GM18951 (cell line): ENCODE measurements around the gene PLEKHO1.
A peak's percentile ranks its signal among the peaks of the same experiment; 100 is the strongest.

Experiments used
- POLR2A ChIP-seq: IDR thresholded peaks from 4 replicates; pipeline ENCODE4 v1.6.1; 2011; ENCODE audit warnings: mild to moderate bottlenecking; ENCODE audit not compliant: insufficient read length, insufficient read depth; ENCODE audit errors: extremely low read depth
- in situ Hi-C: fragments of 300-500 bp; cut with MboI; formaldehyde crosslinking; loops from one replicate; pipeline ENCODE4 v1.12.0; 2022; ENCODE audit warnings: low sequenced_read_pairs, mixed read lengths, inconsistent platforms; ENCODE audit not compliant: unreplicated experiment

The PLEKHO1 gene

DNA sequence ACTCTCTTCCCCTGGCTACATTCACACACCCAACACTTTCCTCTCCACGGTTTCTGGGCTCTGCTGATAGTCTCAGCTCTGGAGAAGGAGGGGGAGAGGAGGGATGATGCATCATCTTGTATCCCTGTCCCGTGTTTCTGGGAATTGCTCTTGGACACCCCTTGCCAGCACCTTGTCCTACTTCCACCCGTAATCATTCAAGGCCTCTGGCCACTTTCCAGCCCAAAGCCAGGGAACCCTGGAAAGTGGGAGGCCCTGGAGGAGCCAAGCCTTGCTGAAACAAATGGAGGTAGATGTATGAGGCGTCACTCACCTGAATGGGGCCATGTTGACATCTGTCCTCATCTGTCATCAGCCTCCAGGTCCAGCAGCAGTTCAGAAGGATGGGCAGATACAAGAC is 4.4 kb downstream of the PLEKHO1 start:
- in situ Hi-C loops, result no loop called here
- TF ChIP-seq POLR2A, result no peak

DNA sequence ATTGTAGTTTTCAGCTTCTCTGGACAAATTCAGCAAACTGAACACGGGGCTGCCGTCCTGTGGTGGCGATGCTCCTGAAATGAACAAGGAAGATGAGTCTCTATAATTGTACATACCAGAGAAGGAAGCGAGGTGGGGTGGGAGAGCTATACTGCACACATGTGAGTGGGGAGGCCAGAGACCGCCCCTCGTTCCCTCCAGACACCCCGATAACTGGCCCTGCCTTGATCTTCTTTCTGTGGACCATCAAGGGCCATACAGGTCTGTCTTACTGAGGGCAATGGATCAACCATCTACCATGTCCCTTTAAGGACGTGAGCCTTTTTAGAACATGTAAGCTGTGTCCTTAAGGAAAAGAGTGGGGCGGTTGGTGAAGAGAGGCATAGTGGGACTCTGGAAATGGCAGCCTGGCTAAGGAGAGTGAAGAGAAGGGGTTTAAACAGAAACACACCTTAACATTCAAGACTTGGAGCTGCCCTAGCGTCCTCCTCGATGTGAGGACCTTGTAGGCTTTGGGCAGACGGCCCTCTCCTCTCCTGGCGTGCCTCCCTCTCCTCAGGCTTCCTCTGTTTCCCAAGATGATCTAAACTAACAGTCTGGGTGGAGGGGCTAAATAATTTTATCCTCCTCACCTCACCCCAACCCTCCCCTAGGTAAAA is 5.8 kb downstream of the PLEKHO1 start:
- TF ChIP-seq POLR2A, result peak; percentile 13
- in situ Hi-C loops, result no loop called here

DNA sequence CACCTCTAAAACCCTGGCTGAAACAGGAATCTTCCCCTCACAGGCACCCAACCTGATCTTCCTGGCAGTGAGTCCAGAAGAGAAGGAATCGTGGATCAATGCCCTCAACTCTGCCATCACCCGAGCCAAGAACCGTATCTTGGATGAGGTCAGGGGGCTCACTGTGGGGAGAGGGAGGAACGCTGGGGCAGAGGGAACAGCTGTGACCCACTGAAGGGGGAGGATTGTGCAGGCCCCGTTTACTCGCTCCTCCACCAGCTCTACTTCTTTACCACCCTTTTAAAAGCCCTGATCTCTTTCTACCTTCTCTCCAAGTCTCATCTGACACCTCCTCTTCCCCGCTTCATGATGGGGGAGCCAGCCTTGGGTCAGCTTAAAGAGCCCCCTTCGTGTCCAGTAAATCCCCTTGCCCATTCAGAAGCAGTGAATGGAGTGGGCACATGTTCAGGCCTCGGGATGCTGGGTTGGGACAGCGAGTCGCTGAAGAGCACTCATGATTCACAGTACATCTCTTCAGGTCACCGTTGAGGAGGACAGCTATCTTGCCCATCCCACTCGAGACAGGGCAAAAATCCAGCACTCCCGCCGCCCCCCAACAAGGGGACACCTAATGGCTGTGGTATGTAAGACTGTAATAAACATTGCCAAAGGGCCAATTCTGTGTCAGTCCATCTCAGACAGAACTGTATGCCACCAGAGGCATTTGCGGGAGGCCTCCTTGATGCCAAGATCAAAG is 7.3 kb downstream of the PLEKHO1 start:
- in situ Hi-C loops, result no loop called here
- TF ChIP-seq POLR2A, result no peak

DNA sequence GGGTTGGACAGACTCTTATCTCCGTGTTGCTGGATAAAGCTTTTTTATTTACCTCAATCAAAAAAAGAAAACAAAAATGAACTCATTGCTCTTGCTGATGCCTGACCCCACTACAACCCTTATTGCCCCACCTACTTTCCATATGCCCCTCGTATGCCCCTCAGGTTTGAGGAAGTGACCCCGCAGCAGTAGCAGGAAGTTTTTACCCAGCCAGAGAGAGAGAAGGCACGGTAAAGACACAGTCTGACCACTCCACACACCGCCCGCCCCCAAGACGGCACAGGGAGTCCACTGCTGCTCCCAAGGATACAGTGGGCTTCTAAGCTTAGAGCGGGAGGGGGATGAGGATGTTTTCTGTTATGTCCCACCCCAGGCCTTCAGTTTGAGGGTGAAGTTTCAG is 9.8 kb downstream of the PLEKHO1 start:
- peak; percentile 58 for TF ChIP-seq POLR2A
- in situ Hi-C loops, result no loop called here

DNA sequence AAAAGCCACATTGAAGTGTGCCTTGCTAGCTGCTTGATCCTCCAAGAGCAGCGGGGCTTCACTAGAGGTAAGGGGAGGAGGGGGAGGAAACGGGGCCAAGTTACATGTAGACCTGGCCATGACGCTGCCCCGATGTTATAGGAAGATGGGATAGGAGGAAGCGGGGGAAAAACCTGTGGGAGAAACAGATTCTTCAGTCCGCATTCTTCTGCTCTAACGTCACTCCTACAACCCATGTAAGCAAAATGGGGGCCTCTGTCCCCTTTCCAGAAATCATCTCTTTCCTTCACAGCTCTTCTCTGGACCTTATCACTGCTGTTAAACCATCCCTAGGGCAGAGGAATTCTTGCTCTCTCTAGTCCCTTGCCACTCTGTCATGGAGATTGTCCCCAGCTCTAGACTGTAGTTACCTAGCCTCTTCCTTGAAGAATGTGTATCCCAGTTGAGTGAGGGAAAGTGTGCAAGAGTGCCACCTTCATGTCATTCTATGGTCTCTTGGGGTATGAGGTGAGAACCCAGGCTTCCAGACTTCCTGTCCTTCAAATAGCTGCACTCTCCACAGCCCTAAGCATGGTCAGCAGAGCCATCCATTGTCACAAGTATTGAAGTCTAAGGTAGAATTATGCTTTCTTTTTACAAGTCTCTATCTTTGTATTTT is 11.4 kb downstream of the PLEKHO1 start:
- in situ Hi-C loops, result no loop called here
- TF ChIP-seq POLR2A, result peak; percentile 15

DNA sequence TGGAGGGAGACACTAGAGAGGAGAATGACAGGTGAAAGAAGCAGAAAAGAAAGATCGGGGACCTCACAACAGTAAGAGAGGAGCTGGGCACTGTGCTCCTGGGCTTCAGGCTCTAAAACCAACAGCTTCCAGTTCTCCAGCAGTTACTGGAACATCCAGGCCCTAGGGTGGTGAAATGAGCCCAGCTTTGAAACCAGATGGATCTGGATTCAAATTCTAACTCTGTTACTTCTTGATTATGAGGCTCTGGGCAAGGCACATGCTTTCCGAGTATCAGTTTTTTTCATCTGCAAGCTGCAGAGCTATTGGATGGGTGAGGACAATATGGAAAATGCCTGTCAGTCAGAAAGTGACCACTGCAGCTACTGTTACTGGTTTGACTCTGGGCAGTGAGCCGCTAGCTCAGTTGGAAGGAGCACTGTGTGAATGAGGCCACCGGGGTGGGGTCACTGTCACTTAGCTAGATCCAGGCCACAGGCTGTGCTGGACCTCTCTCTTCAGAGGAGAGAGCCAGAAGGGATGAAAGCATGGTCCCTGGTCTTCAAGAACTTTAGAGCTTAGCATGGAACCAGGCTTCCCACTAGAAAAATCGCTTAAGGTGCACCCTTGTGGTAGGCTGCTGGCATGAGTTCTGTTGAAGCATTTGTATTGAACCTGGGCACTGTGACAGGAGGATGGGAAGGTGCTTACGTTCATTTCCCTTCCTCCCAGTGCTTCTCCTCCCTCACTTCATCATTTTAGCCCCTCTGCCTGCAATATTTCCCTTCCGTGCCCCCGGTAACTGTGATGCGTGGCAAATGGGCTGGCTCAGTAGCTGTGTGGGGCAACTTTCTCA is 12.2 kb downstream of the PLEKHO1 start:
- peak; percentile 44 for TF ChIP-seq POLR2A
- in situ Hi-C loops, result no loop called here

DNA sequence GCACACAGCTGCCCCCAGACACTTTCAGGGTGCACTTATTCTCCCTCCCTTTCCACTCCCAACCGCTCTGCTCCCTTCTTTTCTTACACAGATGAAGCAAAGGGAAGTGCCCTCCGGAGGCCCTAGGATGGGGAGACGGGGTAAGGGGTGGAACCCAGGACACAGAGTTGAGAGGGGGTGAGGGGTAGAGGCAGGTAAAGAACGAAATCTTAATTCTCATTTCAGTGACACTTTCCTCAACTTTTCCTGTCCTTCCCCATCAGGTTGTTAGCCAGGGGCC is 12.8 kb downstream of the PLEKHO1 start:
- in situ Hi-C loops, result no loop called here
- TF ChIP-seq POLR2A, result no peak

DNA sequence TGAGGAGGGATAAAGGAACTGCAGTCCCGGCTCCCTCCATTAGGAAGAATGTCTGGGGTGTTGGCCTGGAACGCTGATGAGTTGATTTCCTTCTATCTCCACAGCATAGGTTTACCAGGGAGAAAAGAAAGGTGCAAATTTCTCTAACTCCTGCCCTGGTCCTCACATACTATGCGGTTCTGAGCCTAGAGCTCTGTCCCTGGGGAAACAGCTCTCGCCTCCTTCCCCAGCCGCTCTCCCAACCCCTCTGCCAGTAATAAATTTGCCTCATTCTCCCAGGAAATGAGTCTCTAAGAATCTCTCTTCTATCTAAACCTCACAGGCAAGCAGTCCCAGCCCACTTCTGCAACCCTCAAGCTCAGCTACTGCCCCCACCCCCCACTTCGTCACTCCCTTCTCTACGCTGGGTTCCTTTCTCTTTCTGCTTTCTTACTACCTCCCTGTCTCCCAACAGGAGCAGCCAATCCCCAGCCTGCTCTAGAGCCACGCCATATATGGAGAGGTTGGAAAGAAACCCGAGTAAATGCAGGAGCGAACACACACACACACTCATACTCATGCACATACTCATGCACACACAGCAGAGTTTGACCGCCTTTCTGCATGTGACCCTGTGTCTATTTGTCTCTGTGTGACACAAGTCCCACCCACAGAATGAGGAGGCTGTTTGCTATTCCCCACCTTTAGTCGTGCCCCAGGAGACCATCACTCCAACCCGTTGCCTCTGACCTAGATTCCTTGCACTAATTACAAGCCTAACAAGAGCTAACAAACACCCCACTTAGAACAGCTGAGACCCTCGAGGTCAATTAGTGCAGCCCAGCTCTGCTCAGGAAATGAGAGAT is 13.4 kb downstream of the PLEKHO1 start:
- peak; percentile 70 for TF ChIP-seq POLR2A
- in situ Hi-C loops, result no loop called here

DNA sequence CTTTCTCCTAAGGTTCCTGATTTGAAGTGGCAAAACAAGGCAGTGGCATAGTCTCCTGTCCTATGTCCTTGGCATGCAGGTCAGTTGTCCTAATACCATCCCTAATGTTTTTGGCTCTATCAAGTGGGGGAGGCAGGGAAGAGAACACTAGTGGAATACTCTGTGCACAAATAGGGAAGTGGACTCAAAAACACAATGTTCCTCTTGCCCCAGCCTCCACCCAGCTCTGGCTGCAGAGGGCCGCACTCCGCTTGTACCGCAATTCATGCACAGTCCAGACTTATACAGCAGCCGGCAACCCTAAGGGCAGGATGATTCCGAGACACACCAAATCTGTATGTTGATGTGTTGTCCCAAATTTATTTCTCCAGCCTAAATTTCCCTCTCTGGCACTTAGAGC is 14.5 kb downstream of the PLEKHO1 start:
- in situ Hi-C loops, result no loop called here
- no peak for TF ChIP-seq POLR2A

DNA sequence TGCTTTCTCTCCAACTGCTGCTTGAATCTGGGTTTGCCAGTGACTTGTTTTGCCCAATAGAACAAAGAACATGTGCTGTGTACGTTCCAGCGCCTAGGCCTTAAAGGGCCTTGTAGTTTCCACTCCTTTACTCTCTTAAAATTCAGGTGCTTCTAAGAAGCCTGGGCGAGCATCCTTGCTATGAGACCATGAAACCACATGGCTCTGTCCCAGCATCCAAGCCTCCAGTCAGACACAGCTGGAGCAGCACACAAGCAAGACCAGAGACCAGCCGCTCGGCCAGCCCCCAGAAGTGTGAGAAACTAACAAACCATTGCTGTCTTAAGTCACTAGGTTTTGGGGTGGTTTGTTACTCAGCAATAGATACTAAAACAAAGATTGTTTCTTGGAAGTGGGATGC is 15.1 kb downstream of the PLEKHO1 start:
- in situ Hi-C loops, result loop anchor here (5.0 kb wide), 1 partner anchor 92 kb away; no protein-coding TSS in a partner anchor
- TF ChIP-seq POLR2A, result no peak

DNA sequence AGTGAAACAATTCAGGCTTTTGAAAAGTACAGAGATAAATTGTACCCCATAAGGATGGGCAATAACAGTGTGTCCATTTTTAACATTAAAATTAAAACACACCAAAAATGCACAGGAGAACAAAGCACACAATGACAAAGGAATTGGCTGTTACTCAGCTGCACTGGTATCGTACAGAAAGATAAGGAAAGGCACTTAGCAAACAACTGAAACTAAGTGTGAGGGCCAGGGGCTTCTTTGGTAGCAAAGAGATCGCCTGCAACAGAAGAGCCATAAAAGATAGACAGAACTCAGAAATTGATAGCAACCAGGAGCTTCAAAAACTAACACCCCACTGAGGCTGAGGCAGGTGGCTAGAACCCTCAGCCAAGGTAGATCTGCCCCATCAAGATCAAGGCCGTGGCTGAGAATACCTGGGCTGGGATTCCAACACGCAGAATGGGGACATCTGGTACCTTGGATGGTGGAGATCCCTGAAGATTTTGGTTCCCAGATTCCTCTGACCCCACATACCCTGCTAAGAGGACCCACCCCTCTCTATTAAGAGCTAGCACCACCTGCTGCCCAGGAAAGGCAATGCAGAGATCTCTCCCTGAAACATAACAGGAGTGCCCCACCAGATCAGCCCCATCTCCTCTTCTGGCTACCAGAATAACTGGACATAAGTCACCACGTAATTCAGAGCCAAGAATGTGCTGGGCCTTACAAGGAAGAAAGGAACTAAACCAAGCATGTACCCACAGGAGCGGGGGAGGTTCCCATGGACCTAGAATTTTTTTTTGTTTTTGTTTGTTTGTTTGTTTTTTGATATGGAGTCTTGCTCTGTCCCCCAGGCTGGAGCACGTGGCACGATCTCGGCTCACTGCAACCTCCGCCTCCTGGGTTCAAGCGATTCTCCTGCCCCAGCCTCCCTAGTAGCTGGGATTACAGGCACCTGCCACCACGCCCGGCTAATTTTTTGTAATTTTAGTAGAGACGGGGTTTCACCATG is 16.2 kb downstream of the PLEKHO1 start:
- in situ Hi-C loops, result loop anchor here (5.0 kb wide), 1 partner anchor 94 kb away; no protein-coding TSS in a partner anchor
- no peak for TF ChIP-seq POLR2A
